IPS-20b (cell line): ENCODE measurements around the gene LRIT3.

Experiments used
- H3K27ac ChIP-seq: one replicate; pipeline ENCODE4 v1.5.1; 2013; ENCODE audit warnings: low read length
- H3K27me3 ChIP-seq: 2 replicates; pipeline ENCODE4 v1.6.1; 2013; ENCODE audit warnings: mild to moderate bottlenecking, low read length, inconsistent platforms; ENCODE audit not compliant: insufficient read depth
- H3K36me3 ChIP-seq: 2 replicates; pipeline ENCODE4 v1.6.1; 2013; ENCODE audit warnings: low read depth, mild to moderate bottlenecking, inconsistent platforms, low read length, moderate library complexity; ENCODE audit not compliant: insufficient read depth
- H3K4me1 ChIP-seq: 2 replicates; pipeline ENCODE4 v1.6.1; 2013; ENCODE audit warnings: mild to moderate bottlenecking, control low read depth, inconsistent platforms, low read length, moderate library complexity; ENCODE audit not compliant: insufficient read depth
- H3K4me3 ChIP-seq: 2 replicates; pipeline ENCODE4 v1.5.1; 2013; ENCODE audit warnings: mild to moderate bottlenecking, low read length, inconsistent platforms
- H3K9ac ChIP-seq: 2 replicates; pipeline ENCODE4 v1.6.1; 2013; ENCODE audit warnings: low read depth, mild to moderate bottlenecking, inconsistent platforms, low read length, moderate library complexity
- H3K9me3 ChIP-seq: 2 replicates; pipeline ENCODE4 v1.6.1; 2013; ENCODE audit warnings: mild to moderate bottlenecking, low read depth, low read length, inconsistent platforms; ENCODE audit not compliant: insufficient read depth

Gene LRIT3

GRCh38 chr4:109913596-109914241 is 65.8 kb downstream of the LRIT3 start:
- Histone ChIP-seq H3K27ac (no peak overlapping the region), H3K9me3 (no peaks in the 10 kb centered on the region), H3K4me3 (peak overlapping the region; percentile 41; the same call in 1 of the 2 replicates), H3K4me1 (peaks cover 39% of the 10 kb centered on the region), H3K9ac (peak overlapping the region; percentile 52; the same call in 1 of the 2 replicates), H3K27me3 (no peaks in the 10 kb centered on the region), H3K36me3 (no peaks in the 10 kb centered on the region)

GRCh38 chr4:109914322-109914721 is 66.4 kb downstream of the LRIT3 start:
- no peaks in the 10 kb centered on the region for H3K9me3 ChIP-seq
- no peaks in the 10 kb centered on the region for H3K36me3 ChIP-seq
- peaks cover 39% of the 10 kb centered on the region for H3K4me1 ChIP-seq
- H3K4me3 ChIP-seq = peak overlapping the region; percentile 41; the same call in 1 of the 2 replicates
- no peak overlapping the region for H3K9ac ChIP-seq
- no peaks in the 10 kb centered on the region for H3K27me3 ChIP-seq
- H3K27ac ChIP-seq = no peak overlapping the region

- Histone ChIP-seq H3K27me3 (no peaks in the 10 kb centered on the region), H3K36me3 (no peaks in the 10 kb centered on the region), H3K4me1 (peaks cover 39% of the 10 kb centered on the region), H3K4me3 (no peak overlapping the region), H3K27ac (no peak overlapping the region), H3K9ac (no peak overlapping the region), H3K9me3 (no peaks in the 10 kb centered on the region)
Measured at GRCh38 chr4:109915385-109916026, 67.6 kb downstream of the LRIT3 start.

- Histone ChIP-seq H3K9ac (no peak overlapping the region), H3K9me3 (no peaks in the 10 kb centered on the region), H3K27me3 (no peaks in the 10 kb centered on the region), H3K4me1 (peaks cover 44% of the 10 kb centered on the region), H3K27ac (no peak overlapping the region), H3K4me3 (no peak overlapping the region), H3K36me3 (no peaks in the 10 kb centered on the region)
Measured at GRCh38 chr4:109916027-109916409, 68.1 kb downstream of the LRIT3 start.

DNA sequence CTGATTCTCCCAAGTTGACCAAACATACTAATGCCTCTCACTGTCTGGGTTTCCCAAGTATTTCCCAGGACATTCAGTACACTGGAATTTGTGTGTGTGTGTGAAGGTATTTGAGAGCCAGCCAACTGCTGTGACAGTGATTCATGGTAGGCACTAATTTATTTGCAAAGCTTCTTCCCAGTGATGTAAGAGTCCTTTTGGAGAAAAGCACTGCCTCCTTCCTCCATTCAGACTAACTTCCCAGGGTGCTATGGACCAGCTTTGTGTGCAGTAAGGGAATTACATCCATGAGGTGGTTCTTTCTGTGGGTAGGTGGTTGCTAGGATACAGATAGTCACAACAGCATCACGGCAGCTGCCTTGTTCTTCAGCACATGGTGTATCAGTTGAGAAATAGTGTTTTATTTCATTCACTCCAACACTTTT is 73.5 kb downstream of the LRIT3 start:
- H3K9ac ChIP-seq = no peak overlapping the region
- H3K36me3 ChIP-seq = no peaks in the 10 kb centered on the region
- H3K27ac ChIP-seq = no peak overlapping the region
- H3K4me1 ChIP-seq = peaks cover 12% of the 10 kb centered on the region
- no peak overlapping the region for H3K4me3 ChIP-seq
- no peaks in the 10 kb centered on the region for H3K9me3 ChIP-seq
- no peaks in the 10 kb centered on the region for H3K27me3 ChIP-seq
